HEK293 (cell line): Measurements from ENCODE around the gene FEZ2.

Source experiments
- BCL11A ChIP-seq: fragments of 450-650 bp; formaldehyde crosslinking; IDR thresholded peaks from 2 replicates; pipeline ENCODE4 v1.5.1; 2016; ENCODE audit warnings: low read depth, missing biosample characterization, missing genetic modification characterization
- CTCF ChIP-seq: fragments of 450-650 bp; formaldehyde crosslinking; IDR thresholded peaks from 2 replicates; pipeline ENCODE4 v1.5.1; 2016; ENCODE audit warnings: missing biosample characterization, missing genetic modification characterization
- REST ChIP-seq: fragments of 450-650 bp; formaldehyde crosslinking; IDR thresholded peaks from 2 replicates; pipeline ENCODE4 v1.5.1; 2016; ENCODE audit warnings: missing biosample characterization, missing genetic modification characterization
- ZBTB11 ChIP-seq: fragments of 450-650 bp; formaldehyde crosslinking; conservative IDR thresholded peaks from 2 replicates; pipeline ENCODE4 v1.5.1; 2016; ENCODE audit warnings: low read depth, missing biosample characterization, missing genetic modification characterization
- ZBTB8A ChIP-seq: fragments of 450-650 bp; formaldehyde crosslinking; IDR thresholded peaks from 2 replicates; pipeline ENCODE4 v1.5.1; 2016; ENCODE audit warnings: missing biosample characterization, missing genetic modification characterization
- ZEB2 ChIP-seq: fragments of 450-650 bp; formaldehyde crosslinking; IDR thresholded peaks from 2 replicates; pipeline ENCODE4 v1.5.1; 2016; ENCODE audit warnings: missing biosample characterization, missing genetic modification characterization
- ZFHX2 ChIP-seq: fragments of 450-650 bp; formaldehyde crosslinking; conservative IDR thresholded peaks from 2 replicates; pipeline ENCODE4 v1.5.1; 2016; ENCODE audit warnings: missing biosample characterization, missing genetic modification characterization
- ZNF184 ChIP-seq: fragments of 450-650 bp; IDR thresholded peaks from 2 replicates; pipeline ENCODE4 v1.5.1; 2018; ENCODE audit warnings: missing biosample characterization, mild to moderate bottlenecking, missing genetic modification characterization
- ZNF544 ChIP-seq: fragments of 450-650 bp; formaldehyde crosslinking; IDR thresholded peaks from 2 replicates; pipeline ENCODE4 v1.5.0; 2017; ENCODE audit warnings: missing biosample characterization, missing genetic modification characterization
- ZNF561 ChIP-seq: fragments of 450-650 bp; IDR thresholded peaks from 2 replicates; pipeline ENCODE4 v1.5.1; 2018; ENCODE audit warnings: missing biosample characterization, missing genetic modification characterization, borderline replicate concordance
- ZNF623 ChIP-seq: fragments of 450-650 bp; formaldehyde crosslinking; IDR thresholded peaks from 2 replicates; pipeline ENCODE4 v1.5.1; 2016; ENCODE audit warnings: missing biosample characterization, missing genetic modification characterization

- TF ChIP-seq BCL11A, result no peak
- no peak for TF ChIP-seq REST (tag by site-specific recombination)
- no peak for TF ChIP-seq CTCF (tag by site-specific recombination)
- no peak for TF ChIP-seq ZNF184 (tag by site-specific recombination)
- TF ChIP-seq ZBTB11 (tag by site-specific recombination), result no peak
- TF ChIP-seq ZEB2 (tag by site-specific recombination), result no peak
- no peak for TF ChIP-seq ZBTB8A (tag by site-specific recombination)
- no peak for TF ChIP-seq ZNF544
- no peak for TF ChIP-seq ZFHX2
- TF ChIP-seq ZNF623 (tag by site-specific recombination), result no peak
- no peak for TF ChIP-seq ZNF561 (tag by site-specific recombination)
Observed at GRCh38 chr2:36587101-36587500, 10.9 kb downstream of the FEZ2 start.
